Activated CD8-positive, alpha-beta memory T cell treated with anti-CD3 and anti-CD28 coated beads for 1 hour (primary cell): ENCODE measurements around the gene BMPR2.
"Not testable (repeated sequence)": the region's sequence is repeated elsewhere in the genome, so short reads cannot be mapped to it uniquely, and the experiment has no call there.

Experiments used
- DNase-seq, 2 donors: peaks; one replicate each; pipeline ENCODE4 v3.0.0-alpha.2; 2020; ENCODE audit warnings: low read depth in 1 of 2; ENCODE audit errors: extremely low read depth in 1 of 2

The BMPR2 gene

GRCh38 chr2:202444000-202444399 lies 67.9 kb downstream of the BMPR2 start:
- no peak for DNase-seq

GRCh38 chr2:202449344-202449743 lies 73.2 kb downstream of the BMPR2 start:
- no peak for DNase-seq

- no peak for DNase-seq
Observed at GRCh38 chr2:202450785-202451184, 74.7 kb downstream of the BMPR2 start.

GRCh38 chr2:202452744-202453143 lies 76.6 kb downstream of the BMPR2 start:
- no peak for DNase-seq

GRCh38 chr2:202454536-202454935 lies 78.4 kb downstream of the BMPR2 start:
- DNase-seq, result no peak

GRCh38 chr2:202455114-202455513 lies 79.0 kb downstream of the BMPR2 start:
- DNase-seq, result no peak

- DNase-seq, result no peak
Observed at GRCh38 chr2:202460119-202460518, 84.0 kb downstream of the BMPR2 start.

- DNase-seq, result no peak
Observed at GRCh38 chr2:202479090-202479489, 103.0 kb downstream of the BMPR2 start.

- no peak for DNase-seq
Observed at GRCh38 chr2:202479610-202480009, 103.5 kb downstream of the BMPR2 start.

GRCh38 chr2:202486351-202486750 lies 110.2 kb downstream of the BMPR2 start:
- DNase-seq, result no peak

GRCh38 chr2:202488671-202489070 lies 112.5 kb downstream of the BMPR2 start:
- no peak for DNase-seq

GRCh38 chr2:202490479-202490878 lies 114.4 kb downstream of the BMPR2 start:
- DNase-seq, result no peak

GRCh38 chr2:202491514-202491913 lies 115.4 kb downstream of the BMPR2 start:
- no peak for DNase-seq

- no peak for DNase-seq
Observed at GRCh38 chr2:202494300-202495229, 118.4 kb downstream of the BMPR2 start.

- DNase-seq, result no peak
Observed at GRCh38 chr2:202495230-202495604, 119.1 kb downstream of the BMPR2 start.

- DNase-seq, result not testable (repeated sequence)
Observed at GRCh38 chr2:202496835-202497472, 120.8 kb downstream of the BMPR2 start.

GRCh38 chr2:202497473-202497866 lies 121.3 kb downstream of the BMPR2 start:
- DNase-seq, result not testable (repeated sequence)

- not testable (repeated sequence) for DNase-seq
Observed at GRCh38 chr2:202499841-202500240, 123.7 kb downstream of the BMPR2 start.

GRCh38 chr2:202503276-202503675 lies 127.1 kb downstream of the BMPR2 start:
- DNase-seq, result not testable (repeated sequence)

- no peak for DNase-seq
Observed at GRCh38 chr2:202508686-202509085, 132.6 kb downstream of the BMPR2 start.

- DNase-seq, result no peak
Observed at GRCh38 chr2:202510911-202511310, 134.8 kb downstream of the BMPR2 start.

- DNase-seq, result no peak
Observed at GRCh38 chr2:202512176-202512575, 136.0 kb downstream of the BMPR2 start.
